ENCODE results near the gene UBE2D1.

- TF ChIP-seq CTCF (IDR thresholded peaks at IDR 0.05): no peak
- TF ChIP-seq ZFX (IDR thresholded peaks at IDR 0.05; ENCODE audit: borderline replicate concordance): no peak
These were observed 26.5 kb downstream of the UBE2D1 start for GRCh38 chr10:58361353-58361752.

Data from 22Rv1 (cell line).